ENCODE results near the gene PIK3R3.

- TF ChIP-seq EZH2 (IDR thresholded peaks at IDR 0.05; ENCODE audit: borderline replicate concordance, low read depth, low read length, severe bottlenecking) (no peak), CTCF (IDR thresholded peaks at IDR 0.05; ENCODE audit: extremely low read depth in 1 of 2, insufficient read depth in 1 of 2, low read depth in 1 of 2, low read length in 2 of 2) (no peak), POLR2A (IDR thresholded peaks at IDR 0.05; ENCODE audit: low read depth, low read length) (no peak), POLR2AphosphoS5 (IDR thresholded peaks at IDR 0.05; ENCODE audit: insufficient read depth, low read depth, low read length) (no peak), MAX (IDR thresholded peaks at IDR 0.05; ENCODE audit: insufficient read depth, insufficient read length) (no peak), GATA2 (IDR thresholded peaks at IDR 0.05; ENCODE audit: insufficient read depth, insufficient read length, low read depth, low read length) (no peak), MYC (IDR thresholded peaks at IDR 0.05; ENCODE audit: low read depth, low read length) (no peak)
Measured at GRCh38 chr1:46017876-46018503, 114.4 kb downstream of the PIK3R3 start.
